ENCODE measurements around the gene DYDC1.

DYDC1 gene

DNA sequence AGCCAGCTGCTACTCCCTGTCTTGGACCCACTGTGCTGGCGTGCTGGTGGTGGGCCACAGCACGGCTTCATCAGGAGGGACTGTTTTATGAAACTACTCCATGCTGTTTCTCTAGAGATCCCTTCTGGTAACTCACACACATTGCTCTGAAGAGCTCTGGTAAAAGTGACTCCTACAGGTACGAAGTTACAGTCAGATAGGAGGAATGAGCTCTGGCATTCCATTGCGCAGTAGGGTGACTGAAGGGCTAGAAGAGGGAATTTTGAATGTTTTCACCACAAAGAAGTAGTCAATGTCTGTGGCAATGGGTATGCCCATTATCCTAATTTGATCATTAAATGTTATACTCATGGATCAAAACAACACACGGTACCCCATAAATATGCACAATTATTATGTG lies 67.7 kb downstream of the DYDC1 start:
- DNase-seq (ENCODE audit: extremely low spot score, insufficient read length, low read depth): no peak
- FAIRE-seq: no peak
